Erythroblast (primary cell): ENCODE measurements around the gene BEX3.

Experiments
- GATA1 ChIP-seq: IDR thresholded peaks from 2 replicates; pipeline ENCODE4 v1.6.1; 2011; ENCODE audit warnings: low read depth, mild to moderate bottlenecking, control low read depth, low read length, moderate library complexity
- POLR2A ChIP-seq: IDR thresholded peaks from 2 replicates; pipeline ENCODE4 v1.6.1; 2011; ENCODE audit warnings: mild to moderate bottlenecking, low read length

DNA sequence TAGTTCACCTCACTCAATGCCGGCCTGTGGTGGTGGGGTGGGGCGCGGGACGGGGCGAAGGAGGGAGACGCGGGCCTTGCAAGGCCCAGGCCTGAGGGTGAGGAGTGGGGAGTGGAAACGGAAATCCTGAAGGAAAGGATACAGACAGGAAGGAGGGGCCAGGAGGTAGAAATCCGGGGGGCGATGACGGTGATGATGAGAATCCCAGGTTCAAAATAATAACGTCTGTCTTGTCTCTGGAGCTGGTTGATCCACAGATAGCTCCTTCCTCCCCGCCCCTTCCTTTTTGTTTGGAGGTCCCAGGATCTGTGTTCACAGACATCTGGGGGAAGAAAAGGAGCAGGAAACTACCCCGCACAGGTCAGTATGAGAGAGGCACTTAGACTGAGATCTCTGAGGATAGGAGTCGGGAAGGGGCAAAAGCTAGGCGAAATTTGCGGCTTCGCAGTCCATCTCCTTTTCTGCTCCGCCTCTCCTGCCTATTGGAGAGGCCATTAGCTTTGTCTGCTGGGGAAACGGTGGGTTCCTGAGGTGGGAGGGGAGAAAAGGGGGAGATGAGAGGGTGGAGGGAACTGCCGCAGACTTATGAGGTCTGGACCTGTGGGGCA lies 45.6 kb upstream of the BEX3 start:
- TF ChIP-seq POLR2A (no peak), GATA1 (no peak)
